Left lung (tissue), 10 donors: ENCODE results near the gene KANSL3. TPM values are rescaled to one million over a fixed set of nuclear protein-coding genes. Genes with fewer than 3 reads are reported as not detected.
"Not testable (repeated sequence)": the region's sequence is repeated elsewhere in the genome, so short reads cannot be mapped to it uniquely, and the experiment has no call there.

ENCODE experiments used
- ATAC-seq: fragments of 200-7000 bp; cut with Tn5 transposase; one replicate; pipeline ENCODE4 v1.9.1; 2020; ENCODE audit warnings: moderate library complexity
- DNase-seq, 4 donors: peaks; one replicate each; pipeline ENCODE4 v3.0.0-alpha.2; 2013 to 2020
- H3K27ac ChIP-seq, 2 donors: fragments of 200-600 bp; sonication (generic) in 1 of 2; one replicate each; pipeline versions ENCODE4 v1.5.0 to v1.8.0; 2020 to 2021
- H3K27me3 ChIP-seq, 2 donors: fragments of 200-600 bp; sonication (generic) in 1 of 2; one replicate each; pipeline versions ENCODE4 v1.5.0 to v1.8.0; 2020 to 2021
- H3K36me3 ChIP-seq, 2 donors: fragments of 200-600 bp; sonication (generic) in 1 of 2; one replicate each; pipeline versions ENCODE4 v1.5.0 to v1.8.0; 2020 to 2021
- H3K4me1 ChIP-seq, 2 donors: fragments of 200-600 bp; one replicate each; pipeline ENCODE4 v1.8.0; 2021
- H3K4me3 ChIP-seq, 2 donors: fragments of 200-600 bp; sonication (generic) in 1 of 2; one replicate each; pipeline versions ENCODE4 v1.5.0 to v1.8.0; 2020 to 2021; ENCODE audit warnings: mild to moderate bottlenecking in 1 of 2
- H3K9me3 ChIP-seq, 2 donors: fragments of 200-600 bp; sonication (generic) in 1 of 2; one replicate each; pipeline versions ENCODE4 v1.5.0 to v1.8.0; 2020 to 2021
- intact Hi-C, 2 donors: fragments of 100-400 bp; cut with DNase I; formaldehyde crosslinking; loops; one replicate each; pipeline versions ENCODE4 v1.11.2 to v1.14.2; 2022
- polyA plus RNA-seq, 6 donors: library from polyadenylated mRNA; unstranded; fragments of 120-200 nt; gene quantifications; one replicate each; pipeline ENCODE4 v1.2.1, GENCODE V29; 2013; ENCODE audit not compliant: insufficient read length in 6 of 6
- total RNA-seq, 2 donors: library from RNA; stranded (reverse); fragmentation: NEBNext Ultra II Directional; extraction: Animal tissue kit (Norgen Biotek cat#: 25700); gene quantifications; one replicate each; pipeline ENCODE4 v1.2.1, GENCODE V29; 2021
- TF ChIP-seq, protein P1 (sequence below), 2 donors: fragments of 200-600 bp; sonication (generic) in 1 of 2; IDR thresholded peaks; one replicate each; pipeline versions ENCODE4 v1.5.0 to v1.8.0; 2021; ENCODE audit warnings: antibody characterized with exemption in 2 of 2
- donor health status: DM: no; HTN: yes; CAD: no.
- donor health status: DM: no; HTN: no; CAD: no.

The KANSL3 gene
- total and polyA plus RNA-seq, 8 donors: 39.9 to 61.5 (median 55.0) TPM

DNA sequence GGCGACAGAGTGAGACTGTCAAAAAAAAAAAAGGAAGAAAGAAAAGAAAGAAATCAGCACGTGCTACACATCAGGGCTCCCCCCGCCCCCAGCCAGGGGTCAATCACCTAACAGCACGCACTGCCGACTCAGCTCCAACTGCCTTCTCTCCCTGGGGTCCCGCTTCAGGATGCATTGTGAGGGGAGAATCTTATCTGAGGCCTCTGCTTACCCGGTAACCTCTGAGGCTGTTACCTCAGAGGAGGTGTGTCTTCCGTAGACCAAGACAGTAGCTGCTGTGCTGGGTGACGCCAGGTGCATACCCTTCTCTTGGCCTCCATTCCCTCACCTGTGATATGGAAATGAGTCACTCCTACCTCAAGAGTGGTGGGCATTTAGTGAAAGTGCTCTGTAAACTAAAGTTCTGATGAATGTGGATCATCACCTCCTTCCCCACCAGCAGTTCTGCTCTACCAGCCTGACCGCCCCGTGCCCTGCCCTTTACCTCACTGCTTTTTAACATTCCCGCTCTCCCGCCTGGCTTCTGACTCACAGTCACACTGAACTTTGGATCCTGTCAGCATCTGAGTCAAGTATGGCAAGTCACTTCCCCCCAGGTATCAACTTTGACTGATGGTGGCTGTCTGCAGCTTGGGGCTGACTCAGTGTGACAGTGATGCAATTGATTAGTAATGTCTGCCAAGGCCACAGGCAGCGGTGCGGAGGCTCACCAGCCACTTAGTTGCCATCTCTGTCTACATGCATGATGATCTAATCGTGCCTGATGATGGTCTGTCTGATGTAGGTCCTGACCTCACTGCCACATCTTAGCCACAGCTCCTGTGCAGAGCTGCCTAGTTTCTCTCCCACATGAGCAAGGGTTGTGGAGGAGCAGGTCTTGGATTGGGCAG, 81.4 kb downstream of the KANSL3 start:
- intact Hi-C loops: no loop called here
- peak; percentile 14 for ATAC-seq
- no peak overlapping the region for H3K27ac ChIP-seq

DNA sequence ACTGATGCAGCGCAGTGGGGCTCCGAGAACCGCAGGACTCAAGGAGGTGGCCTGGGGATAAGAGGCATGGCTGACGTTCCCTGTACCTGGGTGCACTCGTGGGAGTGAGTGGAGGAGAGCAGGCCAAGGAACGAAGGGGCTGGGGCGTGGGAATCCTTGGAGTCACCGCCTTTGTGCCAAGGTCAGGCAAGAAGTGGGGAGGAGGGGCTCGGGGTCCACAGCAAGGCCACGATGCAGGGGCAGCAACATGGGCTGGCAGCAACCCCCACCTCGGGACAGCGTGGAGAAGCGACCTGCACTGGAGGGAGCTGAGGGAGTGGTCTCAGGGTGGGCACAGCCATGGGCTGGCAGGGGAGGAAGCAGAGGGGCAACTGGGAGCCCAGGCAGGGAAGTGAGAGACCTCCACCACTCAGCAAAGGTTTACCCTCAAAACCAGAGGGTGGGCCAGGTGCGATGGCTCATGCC, 82.9 kb downstream of the KANSL3 start:
- Histone ChIP-seq H3K36me3 (peaks cover 0 to 37% of the 10 kb centered on the region in 2 donors), H3K9me3 (no peaks in the 10 kb centered on the region), H3K27ac (no peak overlapping the region), H3K4me1 (peaks cover 2 to 11% of the 10 kb centered on the region in 2 donors), H3K27me3 (no peaks in the 10 kb centered on the region), H3K4me3 (no peak overlapping the region)
- intact Hi-C loops: no loop called here
- DNase-seq: no peak
- TF ChIP-seq, protein P1, sequence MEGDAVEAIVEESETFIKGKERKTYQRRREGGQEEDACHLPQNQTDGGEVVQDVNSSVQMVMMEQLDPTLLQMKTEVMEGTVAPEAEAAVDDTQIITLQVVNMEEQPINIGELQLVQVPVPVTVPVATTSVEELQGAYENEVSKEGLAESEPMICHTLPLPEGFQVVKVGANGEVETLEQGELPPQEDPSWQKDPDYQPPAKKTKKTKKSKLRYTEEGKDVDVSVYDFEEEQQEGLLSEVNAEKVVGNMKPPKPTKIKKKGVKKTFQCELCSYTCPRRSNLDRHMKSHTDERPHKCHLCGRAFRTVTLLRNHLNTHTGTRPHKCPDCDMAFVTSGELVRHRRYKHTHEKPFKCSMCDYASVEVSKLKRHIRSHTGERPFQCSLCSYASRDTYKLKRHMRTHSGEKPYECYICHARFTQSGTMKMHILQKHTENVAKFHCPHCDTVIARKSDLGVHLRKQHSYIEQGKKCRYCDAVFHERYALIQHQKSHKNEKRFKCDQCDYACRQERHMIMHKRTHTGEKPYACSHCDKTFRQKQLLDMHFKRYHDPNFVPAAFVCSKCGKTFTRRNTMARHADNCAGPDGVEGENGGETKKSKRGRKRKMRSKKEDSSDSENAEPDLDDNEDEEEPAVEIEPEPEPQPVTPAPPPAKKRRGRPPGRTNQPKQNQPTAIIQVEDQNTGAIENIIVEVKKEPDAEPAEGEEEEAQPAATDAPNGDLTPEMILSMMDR (IDR thresholded peaks at IDR 0.05): no peak
- ATAC-seq: no peak

More for the DNA sequence above, 81.4 kb downstream of the KANSL3 start:
- Histone ChIP-seq H3K36me3 (peaks cover 0 to 22% of the 10 kb centered on the region in 2 donors), H3K4me1 (peaks cover 2 to 11% of the 10 kb centered on the region in 2 donors), H3K27me3 (no peaks in the 10 kb centered on the region), H3K9me3 (no peaks in the 10 kb centered on the region), H3K4me3 (no peak overlapping the region)
- no peak for DNase-seq
- TF ChIP-seq, protein P1 (IDR thresholded peaks at IDR 0.05): no peak

GRCh38 chr2:96554293-96555145, 83.6 kb downstream of the KANSL3 start:
- DNase-seq: peak in 3 of 4 donors; percentile 70 to 94 (median 71)
- peaks cover 2 to 11% of the 10 kb centered on the region in 2 donors for H3K4me1 ChIP-seq
- peaks cover 0 to 44% of the 10 kb centered on the region in 2 donors for H3K36me3 ChIP-seq
- TF ChIP-seq, protein P1 (IDR thresholded peaks at IDR 0.05): peak; percentile 94 to 95
- H3K27me3 ChIP-seq: no peaks in the 10 kb centered on the region
- intact Hi-C loops: no loop called here
- H3K9me3 ChIP-seq: no peaks in the 10 kb centered on the region
- no peak overlapping the region for H3K4me3 ChIP-seq
- no peak overlapping the region for H3K27ac ChIP-seq
- peak; percentile 84 for ATAC-seq

GRCh38 chr2:96553957-96554292, 84.2 kb downstream of the KANSL3 start:
- H3K4me3 ChIP-seq, ATAC-seq, H3K9me3 ChIP-seq, H3K27me3 ChIP-seq, H3K27ac ChIP-seq, intact Hi-C loops, DNase-seq: not testable (repeated sequence)
- peaks cover 0 to 50% of the 10 kb centered on the region in 2 donors for H3K36me3 ChIP-seq
- H3K4me1 ChIP-seq: peaks cover 2 to 11% of the 10 kb centered on the region in 2 donors

GRCh38 chr2:96553176-96553956, 84.7 kb downstream of the KANSL3 start:
- Histone ChIP-seq H3K4me3 (no peak overlapping the region), H3K27me3 (no peaks in the 10 kb centered on the region), H3K27ac (no peak overlapping the region), H3K9me3 (no peaks in the 10 kb centered on the region), H3K4me1 (peaks cover 2 to 11% of the 10 kb centered on the region in 2 donors), H3K36me3 (peaks cover 0 to 55% of the 10 kb centered on the region in 2 donors)
- DNase-seq: no peak
- intact Hi-C loops: no loop called here
- no peak for ATAC-seq
- TF ChIP-seq, protein P1 (IDR thresholded peaks at IDR 0.05): no peak
